Fibroblast of pulmonary artery (primary cell): ENCODE data around the gene DNAJC17.

Experiments used
- DNase-seq: peaks from one replicate; pipeline ENCODE4 v3.0.0-alpha.2; 2010; ENCODE audit warnings: low read depth
- H3K4me3 ChIP-seq: replicated peaks from 2 replicates; pipeline ENCODE4 v1.5.1; 2011; ENCODE audit warnings: low read depth, mild to moderate bottlenecking, control low read depth, low read length, moderate library complexity
- CTCF ChIP-seq: IDR thresholded peaks from 2 replicates; pipeline ENCODE4 v1.5.1; 2011; ENCODE audit warnings: mild to moderate bottlenecking, control low read depth, low read length, inconsistent platforms; ENCODE audit errors: missing control alignments

DNAJC17 gene

GRCh38 chr15:40785814-40786213, 21.5 kb downstream of the DNAJC17 start:
- H3K4me3 ChIP-seq, result no peak overlapping the region
- no peak for DNase-seq

GRCh38 chr15:40785164-40785563, 22.1 kb downstream of the DNAJC17 start:
- no peak for DNase-seq
- no peak overlapping the region for H3K4me3 ChIP-seq
- peak; percentile 7 for TF ChIP-seq CTCF

More at GRCh38 chr15:40785814-40786213, 21.5 kb downstream of the DNAJC17 start:
- no peak for TF ChIP-seq CTCF

GRCh38 chr15:40782609-40783227, 24.6 kb downstream of the DNAJC17 start:
- no peak overlapping the region for H3K4me3 ChIP-seq
- peak; percentile 49 for TF ChIP-seq CTCF
- DNase-seq, result no peak

- DNase-seq, result peak; percentile 42
- no peak for TF ChIP-seq CTCF
- H3K4me3 ChIP-seq, result no peak overlapping the region
Observed at GRCh38 chr15:40776537-40777141, 30.6 kb downstream of the DNAJC17 start.

- DNase-seq, result no peak
- no peak overlapping the region for H3K4me3 ChIP-seq
- no peak for TF ChIP-seq CTCF
Observed at GRCh38 chr15:40775740-40776536, 31.3 kb downstream of the DNAJC17 start.

GRCh38 chr15:40775007-40775406, 32.3 kb downstream of the DNAJC17 start:
- DNase-seq, result no peak
- no peak overlapping the region for H3K4me3 ChIP-seq
- no peak for TF ChIP-seq CTCF
